HepG2 (cell line): Measurements from ENCODE around the gene GTPBP6. TPM values are rescaled to one million over a fixed set of nuclear protein-coding genes. Genes with fewer than 3 reads are reported as not detected.
A peak's percentile ranks its signal among the peaks of the same experiment; 100 is the strongest.

Experiments used
- ATF5 ChIP-seq: sonication (generic); formaldehyde crosslinking; IDR thresholded peaks from 2 replicates; pipeline ENCODE4 v1.4.0; 2020; ENCODE audit warnings: mild to moderate bottlenecking, low read depth, missing genetic modification reagents
- CBX1 ChIP-seq: IDR thresholded peaks from one replicate; pipeline ENCODE4 v1.6.1; 2016; ENCODE audit warnings: antibody characterized with exemption, low read depth
- CREB3 ChIP-seq: sonication (generic); formaldehyde crosslinking; IDR thresholded peaks from 2 replicates; pipeline ENCODE4 v1.5.0; 2020; ENCODE audit warnings: missing genetic modification reagents
- HMGA1 ChIP-seq: sonication (generic); formaldehyde crosslinking; conservative IDR thresholded peaks from 2 replicates; pipeline ENCODE4 v1.4.0; 2020; ENCODE audit warnings: missing genetic modification reagents
- PRDM15 ChIP-seq: sonication (generic); formaldehyde crosslinking; IDR thresholded peaks from 2 replicates; pipeline ENCODE4 v1.4.0; 2020; ENCODE audit warnings: missing genetic modification reagents
- PREB ChIP-seq: sonication (generic); formaldehyde crosslinking; IDR thresholded peaks from 2 replicates; pipeline ENCODE4 v1.4.0; 2020; ENCODE audit warnings: missing genetic modification reagents
- REPIN1 ChIP-seq: sonication (generic); formaldehyde crosslinking; IDR thresholded peaks from 2 replicates; pipeline ENCODE4 v1.8.0; 2022; ENCODE audit warnings: missing genetic modification reagents, low read depth, mild to moderate bottlenecking, borderline replicate concordance
- SALL2 ChIP-seq: sonication (generic); formaldehyde crosslinking; IDR thresholded peaks from 2 replicates; pipeline ENCODE4 v1.8.1; 2023; ENCODE audit warnings: mild to moderate bottlenecking, missing genetic modification reagents, inconsistent platforms
- SATB2 ChIP-seq: sonication (generic); formaldehyde crosslinking; IDR thresholded peaks from 2 replicates; pipeline ENCODE4 v1.5.0; 2020; ENCODE audit warnings: missing genetic modification reagents
- TAF15 ChIP-seq: fragments of 200-400 bp; formaldehyde crosslinking; IDR thresholded peaks from one replicate; pipeline ENCODE4 v1.6.1; 2018; ENCODE audit warnings: mild to moderate bottlenecking, low read depth, low read length; ENCODE audit not compliant: poor library complexity, severe bottlenecking
- TFDP2 ChIP-seq: sonication (generic); formaldehyde crosslinking; IDR thresholded peaks from 2 replicates; pipeline ENCODE4 v1.4.0; 2020; ENCODE audit warnings: missing genetic modification reagents
- ZBTB7A ChIP-seq: sonication (generic); formaldehyde crosslinking; IDR thresholded peaks from 2 replicates; pipeline ENCODE4 v1.8.0; 2022; ENCODE audit warnings: mild to moderate bottlenecking, missing genetic modification reagents
- ZFP36 ChIP-seq: fragments of 150-350 bp; IDR thresholded peaks from 2 replicates; pipeline ENCODE4 v1.6.1; 2018; ENCODE audit warnings: borderline replicate concordance, low read length, low read depth; ENCODE audit not compliant: partially characterized antibody
- ZNF18 ChIP-seq: sonication (generic); formaldehyde crosslinking; IDR thresholded peaks from 2 replicates; pipeline ENCODE4 v1.8.0; 2022; ENCODE audit warnings: mild to moderate bottlenecking, missing genetic modification reagents; ENCODE audit not compliant: insufficient replicate concordance
- ZNF24 ChIP-seq: fragments of 450-650 bp; IDR thresholded peaks from 2 replicates; pipeline ENCODE4 v1.6.1; 2017; ENCODE audit warnings: antibody characterized with exemption, mild to moderate bottlenecking
- ZNF589 ChIP-seq: sonication (generic); formaldehyde crosslinking; conservative IDR thresholded peaks from 2 replicates; pipeline ENCODE4 v1.8.0; 2022; ENCODE audit warnings: mild to moderate bottlenecking, moderate library complexity, missing genetic modification reagents
- ZNF605 ChIP-seq: sonication (generic); formaldehyde crosslinking; IDR thresholded peaks from 2 replicates; pipeline ENCODE4 v1.8.0; 2022; ENCODE audit warnings: mild to moderate bottlenecking, missing genetic modification reagents
- ZNF724P ChIP-seq: sonication (generic); formaldehyde crosslinking; IDR thresholded peaks from 2 replicates; pipeline ENCODE4 v1.8.0; 2022; ENCODE audit warnings: missing genetic modification reagents, borderline replicate concordance
- ZSCAN22 ChIP-seq: sonication (generic); formaldehyde crosslinking; IDR thresholded peaks from 2 replicates; pipeline ENCODE4 v1.4.0; 2020; ENCODE audit warnings: mild to moderate bottlenecking, missing genetic modification reagents
- polyA plus RNA-seq, 8 experiments: library from polyadenylated mRNA; depleted of rRNA in 3 of 8; stranded (reverse) in 7 of 8; unstranded in 1 of 8; fragments of >200 nt; fragmentation: Illumina TruSeq in 4 of 8; extraction: Trizol in 4 of 8; gene quantifications; 2 replicates each; pipeline versions ENCODE4 v1.2.1 to v1.2.3, GENCODE V29; 2011 to 2016; ENCODE audit warnings: low read depth in 4 of 8, missing spikeins in 1 of 8, mixed read lengths in 1 of 8; ENCODE audit not compliant: insufficient read depth in 1 of 8
- total RNA-seq, 5 experiments: library from RNA; depleted of rRNA; stranded (reverse); fragments of >200 nt; fragmentation: Illumina TruSeq; extraction: Trizol; gene quantifications; 2 replicates each; pipeline ENCODE4 v1.2.3, GENCODE V29; 2016; ENCODE audit warnings: low read depth in 1 of 5

The GTPBP6 gene
- total and polyA plus RNA-seq, 2 of the 13 experiments (the other 11 are each of a cell fraction or from before 2014, with no cell fraction given), result 20.2 to 39.6 TPM

- TF ChIP-seq TAF15 (no peak), ZNF605 (CRISPR knock-in tag) (peak; percentile 44; the same call in 1 of the 2 replicates), ZBTB7A (CRISPR knock-in tag) (no peak), CREB3 (CRISPR knock-in tag) (no peak), PRDM15 (CRISPR knock-in tag) (no peak), ATF5 (CRISPR knock-in tag) (no peak), ZNF18 (CRISPR knock-in tag) (no peak), ZNF724P (CRISPR knock-in tag) (no peak), SALL2 (CRISPR knock-in tag) (peak; percentile 70; the same call in 1 of the 2 replicates), HMGA1 (no peak), ZNF24 (no peak), ZSCAN22 (no peak), ZFP36 (no peak), TFDP2 (CRISPR knock-in tag) (no peak), CBX1 (no peak), REPIN1 (CRISPR knock-in tag) (peak; percentile 42; the same call in 1 of the 2 replicates), SATB2 (CRISPR knock-in tag) (no peak), PREB (CRISPR knock-in tag) (no peak), ZNF589 (CRISPR knock-in tag) (no peak)
Measured at GRCh38 chrX:323721-324628, 5.4 kb upstream of the GTPBP6 start (continued).
